Fibroblast of gingiva (primary cell): ENCODE results near the gene TMPRSS9.
"Not testable (repeated sequence)": the region's sequence is repeated elsewhere in the genome, so short reads cannot be mapped to it uniquely, and the experiment has no call there.

Source experiments
- DNase-seq: peaks from one replicate; pipeline ENCODE4 v3.0.0-alpha.2; 2011; ENCODE audit warnings: low read depth

The TMPRSS9 gene

DNA sequence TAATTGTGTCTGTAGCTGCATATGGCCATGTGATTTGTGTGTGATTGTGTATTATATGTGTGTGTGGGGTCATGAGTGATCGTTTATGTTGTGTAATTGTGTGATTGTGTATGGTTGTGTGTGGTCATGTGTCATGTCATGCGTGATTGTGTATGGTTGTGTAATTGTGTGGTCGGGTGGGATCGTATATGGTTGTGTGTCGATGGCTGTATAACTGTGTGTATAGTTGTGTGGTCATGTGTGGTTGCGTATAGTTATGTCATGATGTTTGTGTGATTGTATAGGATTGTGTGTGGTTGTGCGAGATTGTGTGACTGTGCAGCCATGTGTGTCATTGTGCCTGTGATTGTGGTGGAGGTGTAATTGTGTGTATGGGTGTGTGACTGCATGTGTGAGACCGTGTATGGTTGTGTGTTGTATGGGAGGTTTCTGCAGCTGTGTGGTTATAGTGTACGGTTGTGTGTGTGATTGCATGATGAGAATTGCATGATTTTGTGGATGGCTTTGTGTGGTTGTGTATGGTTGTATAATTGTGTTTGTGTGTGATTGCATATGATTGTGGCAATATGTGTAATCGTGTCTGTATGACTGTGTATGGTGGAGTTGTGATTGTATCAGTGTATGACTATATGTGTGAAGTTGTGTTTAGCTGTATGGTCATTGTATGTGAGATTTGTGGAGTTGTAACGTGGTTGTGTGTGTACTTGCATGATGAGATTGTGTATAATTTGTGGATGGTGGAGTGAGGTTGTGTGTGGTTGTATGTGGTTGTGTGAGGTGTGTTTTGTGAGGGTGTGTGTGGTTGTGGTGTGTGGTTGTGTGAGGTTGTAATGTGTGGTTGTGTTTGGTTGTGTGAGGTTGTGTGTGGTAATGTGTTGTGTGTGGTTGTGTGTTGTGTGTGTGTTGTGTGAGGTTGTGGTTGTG is 2.2 kb downstream of the TMPRSS9 start:
- DNase-seq, result no peak

DNA sequence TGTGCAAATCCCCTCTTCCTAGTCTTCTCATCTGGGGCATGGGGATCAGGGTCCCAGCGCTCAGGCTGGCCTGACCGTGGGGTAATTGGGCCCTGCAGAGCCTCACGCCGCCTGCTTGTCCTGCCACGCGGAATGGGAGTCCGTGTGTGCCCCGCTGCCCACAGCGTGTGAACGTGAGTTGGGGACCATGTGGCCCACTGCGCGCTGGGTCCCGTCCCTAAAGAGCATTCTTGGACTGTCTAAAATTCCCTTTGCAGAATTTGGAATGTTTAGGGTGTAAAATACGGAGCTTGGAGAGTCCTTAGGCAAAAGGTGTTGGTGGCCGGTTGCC is 2.9 kb downstream of the TMPRSS9 start:
- DNase-seq, result no peak

DNA sequence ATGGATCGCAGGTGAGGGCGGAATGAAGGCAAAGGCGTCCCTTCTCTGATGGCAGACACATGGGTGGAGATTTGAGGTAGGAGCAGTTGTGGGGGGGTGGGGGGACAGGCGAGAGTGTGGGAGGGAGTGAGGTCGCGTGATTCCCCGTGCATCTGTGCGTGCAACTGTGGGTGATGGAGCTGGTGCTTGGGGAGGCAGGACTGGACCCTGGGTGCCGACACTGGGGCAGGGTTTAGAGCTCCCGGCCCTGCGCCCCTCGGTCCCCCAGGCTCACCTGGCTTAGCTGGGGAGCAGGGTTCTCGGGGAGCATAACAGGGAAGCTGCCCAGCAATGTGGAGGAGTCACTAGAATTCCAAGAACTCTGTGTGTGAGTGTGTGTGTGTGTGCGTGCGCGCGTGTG is 3.4 kb downstream of the TMPRSS9 start:
- no peak for DNase-seq

DNA sequence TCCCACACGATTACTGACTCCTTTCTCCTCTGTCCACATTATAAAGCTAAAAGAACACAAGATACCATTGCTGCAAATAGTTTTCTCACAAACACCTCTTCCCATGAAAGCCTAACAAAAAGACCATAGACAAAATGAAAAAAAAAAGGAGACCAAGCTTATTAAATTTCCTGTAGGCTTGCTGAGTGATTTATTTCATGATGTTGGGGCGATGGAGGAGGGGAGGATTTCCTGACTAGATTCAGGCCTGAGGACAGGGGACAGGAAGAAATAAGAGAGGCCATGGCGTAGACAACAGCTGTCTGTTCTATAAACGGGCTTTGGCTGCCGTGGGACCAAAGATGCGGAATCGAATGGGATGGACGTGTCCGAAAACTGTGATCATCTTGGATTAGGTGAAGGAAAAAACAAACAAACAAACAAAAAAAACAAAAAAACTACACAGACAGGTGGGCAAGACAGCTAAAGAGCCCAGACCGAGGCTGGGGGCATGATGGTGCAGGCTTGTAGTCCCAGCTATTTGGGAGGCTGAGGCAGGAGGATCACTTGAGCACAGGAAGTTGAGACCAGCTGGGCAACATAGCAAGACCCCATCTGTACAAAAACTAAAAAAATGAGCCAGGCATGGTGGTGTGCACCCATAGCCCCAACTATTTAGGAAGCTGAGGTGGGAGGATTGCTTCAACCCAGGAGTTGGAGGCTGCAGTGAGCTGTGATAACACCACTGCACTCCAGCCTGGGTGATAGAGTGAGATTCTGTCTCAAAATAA is 5.3 kb downstream of the TMPRSS9 start:
- no peak for DNase-seq

DNA sequence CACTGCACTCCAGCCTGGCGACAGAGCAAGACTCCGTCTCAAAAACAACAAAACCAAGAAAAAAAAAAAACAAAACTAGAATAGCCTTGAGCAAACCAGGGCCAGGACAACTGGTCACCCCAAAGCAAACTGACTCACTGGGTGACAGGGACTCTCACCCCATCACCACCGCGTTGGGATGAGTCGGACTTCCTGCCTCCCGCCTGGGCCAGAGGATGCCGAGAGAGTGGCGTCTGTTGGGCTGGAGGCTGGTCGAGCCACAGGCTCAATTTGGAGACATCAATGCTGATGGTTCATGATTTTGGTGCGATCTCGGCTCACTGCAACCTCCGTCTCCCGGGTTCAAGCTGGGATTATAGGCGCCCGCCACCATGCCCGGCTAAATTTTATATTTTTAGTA is 11.6 kb downstream of the TMPRSS9 start:
- no peak for DNase-seq

DNA sequence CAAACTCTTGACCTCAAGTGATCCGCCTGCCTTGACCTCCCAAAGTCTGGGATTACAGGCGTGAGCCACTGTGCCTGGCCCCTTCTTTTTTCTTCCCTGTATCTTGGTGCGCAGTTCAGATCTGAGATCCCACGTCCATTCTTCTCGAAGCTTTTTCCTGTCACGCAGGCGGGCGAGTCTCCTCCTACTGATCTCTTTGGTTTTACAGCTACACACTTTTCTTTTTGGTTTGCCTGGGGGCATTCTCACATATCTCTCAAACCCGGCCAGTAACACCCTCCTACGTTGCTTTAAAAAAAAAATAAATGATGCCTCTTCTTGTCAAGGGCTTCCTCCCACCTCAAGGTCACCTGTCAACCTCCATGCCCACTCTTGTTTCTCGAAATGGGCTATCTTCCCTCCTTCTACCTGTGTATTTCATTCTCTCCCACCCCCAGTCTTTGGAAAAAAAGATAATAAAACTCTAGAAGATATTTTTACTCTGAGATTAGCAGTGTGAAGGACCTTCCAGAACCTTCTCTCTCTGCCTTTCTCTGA is 12.1 kb downstream of the TMPRSS9 start:
- no peak for DNase-seq

DNA sequence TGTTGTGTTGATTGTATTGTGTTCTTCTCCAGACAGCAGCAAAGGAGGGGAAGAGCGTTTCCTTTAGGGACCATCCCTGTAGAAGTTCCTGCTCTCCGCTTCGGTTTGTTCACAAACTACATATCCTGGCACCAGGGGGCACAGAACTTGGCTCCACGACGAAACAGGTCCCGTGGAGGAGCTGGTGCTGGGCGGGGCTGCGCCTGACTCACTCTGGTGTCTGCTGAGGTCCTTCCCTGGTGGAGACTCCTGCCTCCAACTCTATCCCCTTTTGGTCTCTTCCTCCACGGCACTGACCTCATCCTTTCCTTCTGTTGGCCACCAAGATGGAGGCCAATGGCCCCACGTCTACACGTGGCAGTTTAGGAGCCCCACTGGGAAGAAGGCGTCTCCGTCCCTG is 14.7 kb downstream of the TMPRSS9 start:
- no peak for DNase-seq

DNA sequence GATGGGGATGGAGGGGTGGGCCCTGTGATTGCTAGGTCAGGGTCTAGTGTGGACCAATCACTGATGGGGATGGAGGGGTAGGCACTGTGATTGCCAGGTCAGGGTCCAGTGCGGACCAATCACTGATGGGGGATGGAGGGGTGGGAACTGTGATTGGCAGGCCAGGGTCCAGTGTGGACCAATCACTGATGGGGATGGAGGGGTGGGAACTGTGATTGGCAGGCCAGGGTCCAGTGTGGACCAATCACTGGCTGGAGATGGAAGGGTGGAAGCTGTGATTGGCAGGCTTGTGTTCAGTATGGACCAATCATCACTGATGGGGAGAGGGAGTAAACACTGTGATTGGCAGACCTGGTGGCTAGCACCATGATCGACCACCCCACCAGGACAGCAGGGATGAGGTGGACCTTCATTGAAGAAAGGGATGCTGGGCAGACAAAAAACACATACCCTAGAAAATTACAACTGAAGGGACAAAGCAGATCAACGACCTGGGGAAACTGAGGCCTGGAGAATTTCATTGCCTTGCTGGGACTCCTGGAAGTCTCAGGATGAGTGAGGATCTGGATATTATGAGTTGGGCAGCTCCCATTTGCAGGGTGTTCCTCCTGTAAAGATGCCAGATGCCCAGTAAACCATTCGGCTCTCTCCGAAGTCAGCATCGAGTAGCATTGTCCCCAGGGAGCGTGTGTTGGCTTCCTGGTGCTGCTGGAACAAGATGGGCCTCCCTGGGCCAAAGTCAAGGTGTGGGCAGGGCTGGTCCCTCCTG is 15.5 kb downstream of the TMPRSS9 start:
- DNase-seq, result no peak

DNA sequence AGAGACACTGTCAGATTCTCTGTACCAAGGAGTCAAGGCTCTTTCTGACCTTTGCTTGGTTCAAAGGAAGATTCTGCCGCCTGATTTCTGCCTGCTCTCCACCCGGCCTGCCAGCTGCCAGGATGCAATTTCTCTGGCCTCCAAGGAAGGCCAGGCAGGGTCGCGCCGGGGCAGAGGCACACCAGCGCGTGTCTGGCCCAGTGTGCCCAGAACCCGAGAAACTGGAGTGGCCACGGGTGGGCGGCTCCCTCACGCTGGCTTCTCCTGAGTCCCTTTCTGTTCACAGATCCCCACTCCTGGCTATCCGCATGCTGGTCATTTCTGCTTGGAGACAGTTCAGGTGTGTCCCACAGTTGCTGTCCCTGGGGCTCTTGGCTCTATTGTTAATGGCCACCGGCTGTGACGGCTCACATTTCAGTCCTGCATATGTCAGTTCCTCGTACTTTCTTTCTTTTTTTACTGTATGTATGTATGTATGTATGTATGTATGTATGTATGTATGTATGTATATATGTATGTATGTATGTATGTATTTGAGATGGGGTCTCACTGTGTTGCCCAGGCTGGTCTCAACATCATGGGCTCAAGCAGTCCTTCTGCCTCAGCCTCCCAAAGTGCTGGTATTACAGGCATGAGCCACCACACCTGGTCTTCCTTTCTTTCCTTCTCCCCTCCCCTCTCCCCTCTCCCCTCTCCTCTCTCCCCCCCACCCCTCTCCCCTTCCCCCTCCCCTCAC is 16.9 kb downstream of the TMPRSS9 start:
- DNase-seq, result no peak

DNA sequence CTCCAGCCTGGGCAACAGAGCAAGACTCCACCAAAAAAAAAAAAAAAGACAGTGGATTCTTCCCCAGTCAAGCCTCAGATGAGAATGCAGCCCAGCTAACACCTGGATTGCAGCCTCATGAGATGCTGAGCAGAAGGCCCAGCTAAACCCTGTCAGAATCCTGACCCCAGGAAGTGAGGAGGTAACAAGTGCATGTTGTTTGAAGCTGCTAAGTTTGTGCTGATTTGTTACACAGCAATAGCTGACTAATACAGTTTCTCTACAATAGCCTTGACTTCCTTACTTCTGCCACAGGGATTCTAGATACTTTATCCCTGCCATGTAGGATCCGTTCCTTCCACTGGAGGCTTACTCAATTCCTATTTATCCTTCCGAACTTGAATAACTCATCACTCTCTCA is 20.5 kb downstream of the TMPRSS9 start:
- no peak for DNase-seq

DNA sequence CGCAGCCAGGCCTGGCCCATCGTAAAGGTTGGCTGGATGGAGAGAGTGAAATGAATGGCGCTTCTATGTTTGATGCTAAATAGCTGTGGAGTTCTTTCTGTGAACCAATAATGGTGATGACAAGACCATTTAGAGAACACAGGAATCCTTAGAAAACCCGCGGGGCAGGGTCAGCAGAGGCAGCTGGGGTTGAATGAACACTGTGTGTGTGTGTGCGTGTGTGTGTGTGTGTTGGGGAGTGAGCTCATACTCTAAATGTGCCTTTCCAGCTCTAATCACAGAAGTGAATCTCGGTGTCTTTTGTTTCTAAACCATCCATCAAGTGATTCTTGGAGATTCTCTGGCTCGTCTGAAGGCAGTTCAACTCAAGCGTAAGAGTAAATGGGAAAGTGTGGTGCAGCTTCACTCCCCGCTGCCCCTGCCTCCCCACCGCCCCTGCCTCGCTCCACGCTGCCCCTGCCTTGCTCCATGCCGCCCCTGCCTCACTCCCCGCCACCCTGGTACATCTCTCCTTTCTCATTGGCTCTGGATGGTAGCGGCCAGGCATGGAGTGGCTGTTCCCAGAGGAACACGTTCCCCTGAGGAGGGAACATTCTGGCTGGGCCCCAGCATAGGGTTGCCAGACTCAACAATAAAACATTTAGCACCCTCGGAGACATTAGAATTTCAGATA is 21.2 kb downstream of the TMPRSS9 start:
- DNase-seq, result no peak

DNA sequence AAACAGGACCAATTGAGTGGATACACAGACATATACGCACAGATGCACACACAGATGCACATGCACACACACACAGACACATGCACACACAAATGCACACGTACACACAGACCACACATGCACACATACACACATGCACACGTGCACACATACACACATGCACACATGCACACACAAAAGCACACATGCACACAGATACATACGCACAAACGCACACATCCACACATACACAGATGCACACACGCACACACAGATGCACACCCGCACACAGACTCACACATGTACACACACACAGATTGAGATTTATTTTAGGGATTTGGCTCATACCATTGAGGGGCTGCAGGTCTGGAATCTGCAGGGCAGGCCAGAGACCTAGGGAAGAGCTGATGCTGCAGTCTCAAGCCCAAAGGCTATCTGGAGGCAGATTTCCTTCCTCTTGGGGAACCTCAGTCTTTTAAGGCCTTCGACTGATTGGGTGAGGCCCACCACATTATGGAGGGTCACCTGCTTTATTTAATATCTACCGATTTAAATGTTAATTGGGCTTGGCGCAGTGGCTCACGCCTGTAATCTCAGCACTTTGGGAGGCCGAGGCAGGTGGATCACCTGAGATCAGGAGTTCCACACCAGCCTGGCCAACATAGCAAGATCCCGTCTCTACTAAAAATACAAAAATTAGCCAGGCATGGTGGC is 22.6 kb downstream of the TMPRSS9 start:
- DNase-seq, result no peak

DNA sequence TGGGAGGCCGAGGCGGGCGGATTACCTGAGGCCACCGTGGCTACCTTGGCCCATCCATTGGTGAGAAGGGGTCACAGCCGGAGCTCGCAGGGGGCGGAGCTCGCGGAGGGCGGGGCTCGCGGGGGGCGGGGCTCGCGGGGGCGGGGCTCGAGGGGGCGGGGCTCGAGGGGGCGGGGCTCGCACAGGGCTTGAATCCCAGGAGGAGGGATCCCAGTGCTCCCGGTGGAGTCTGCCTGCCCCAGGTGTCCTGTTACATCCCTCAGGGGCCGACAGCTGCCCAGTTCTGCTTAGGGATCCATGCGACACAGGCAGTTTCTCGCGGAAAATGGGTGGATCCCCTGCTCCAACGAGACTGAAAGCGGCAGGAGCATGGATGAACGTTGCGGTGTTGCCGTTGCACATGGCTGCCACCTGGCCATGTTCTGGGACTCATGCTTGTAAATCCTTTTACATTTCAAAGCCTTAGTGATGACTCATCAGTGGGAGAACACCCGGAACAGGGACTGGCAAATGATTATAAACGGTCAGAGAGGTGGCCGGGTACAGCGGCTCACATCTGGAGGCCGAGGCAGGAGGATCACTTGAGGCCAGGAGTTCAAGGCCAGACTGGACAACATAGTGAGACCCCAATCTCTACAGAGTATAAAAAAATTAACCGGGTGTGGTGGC is 25.1 kb downstream of the TMPRSS9 start:
- DNase-seq, result peak; percentile 68

DNA sequence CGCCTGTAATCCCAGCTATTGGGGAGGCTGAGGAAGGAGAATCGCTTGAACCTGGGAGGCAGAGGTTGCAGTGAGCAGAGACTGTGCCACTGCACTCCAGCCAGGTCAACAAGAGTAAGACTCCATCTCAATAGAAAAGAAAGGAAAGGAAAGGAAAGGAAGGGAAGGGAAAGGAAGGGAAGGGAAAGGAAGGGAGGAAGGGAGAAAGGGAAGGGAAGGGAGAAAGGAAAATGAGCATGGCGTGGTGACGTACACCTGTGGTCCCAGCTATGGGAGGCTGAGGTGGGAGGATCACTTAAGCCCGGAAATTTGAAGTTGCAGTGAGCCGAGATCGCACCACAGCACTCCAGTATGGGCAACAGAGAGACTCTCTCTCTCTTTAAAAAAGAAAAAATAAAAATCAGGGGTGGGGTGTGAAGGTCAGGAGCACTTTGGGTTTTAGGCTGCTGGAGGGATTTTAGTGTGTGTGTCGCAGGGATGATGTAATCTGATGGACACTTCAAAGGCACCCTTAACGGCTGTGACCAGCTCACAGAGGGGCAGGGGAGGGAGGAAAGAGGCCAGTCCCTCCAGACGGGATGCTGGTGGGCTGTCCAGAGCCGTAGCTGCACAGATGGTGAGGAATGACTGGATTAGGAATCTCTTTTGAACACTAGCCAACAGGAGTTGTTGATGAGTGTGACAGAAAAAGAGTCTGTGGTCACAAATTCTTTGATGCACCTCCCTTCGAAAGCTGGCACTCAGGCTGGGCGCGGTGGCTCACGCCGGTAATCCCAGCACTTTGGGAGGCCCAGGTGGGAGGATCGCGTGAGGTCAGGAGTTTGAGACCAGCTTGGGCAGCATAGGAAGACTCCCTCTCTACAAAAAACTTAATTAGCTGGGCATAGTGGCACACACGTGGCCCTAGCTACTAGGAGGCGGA is 27.6 kb downstream of the TMPRSS9 start:
- no peak for DNase-seq

DNA sequence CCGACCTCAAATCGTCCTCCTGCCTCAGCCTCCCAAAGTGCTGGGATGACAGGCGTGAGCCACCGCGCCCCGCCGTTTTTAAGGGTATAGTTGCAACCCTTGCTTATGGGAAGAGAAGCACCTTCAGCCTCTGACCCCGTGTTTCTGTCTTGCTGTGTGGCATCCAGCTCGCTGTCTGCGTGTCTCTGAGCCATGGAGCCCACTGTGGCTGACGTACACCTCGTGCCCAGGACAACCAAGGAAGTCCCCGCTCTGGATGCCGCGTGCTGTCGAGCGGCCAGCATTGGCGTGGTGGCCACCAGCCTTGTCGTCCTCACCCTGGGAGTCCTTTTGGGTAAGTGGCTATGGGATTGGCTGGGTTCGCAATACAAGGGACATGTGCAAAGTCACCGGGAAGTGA is 29.5 kb downstream of the TMPRSS9 start:
- no peak for DNase-seq

DNA sequence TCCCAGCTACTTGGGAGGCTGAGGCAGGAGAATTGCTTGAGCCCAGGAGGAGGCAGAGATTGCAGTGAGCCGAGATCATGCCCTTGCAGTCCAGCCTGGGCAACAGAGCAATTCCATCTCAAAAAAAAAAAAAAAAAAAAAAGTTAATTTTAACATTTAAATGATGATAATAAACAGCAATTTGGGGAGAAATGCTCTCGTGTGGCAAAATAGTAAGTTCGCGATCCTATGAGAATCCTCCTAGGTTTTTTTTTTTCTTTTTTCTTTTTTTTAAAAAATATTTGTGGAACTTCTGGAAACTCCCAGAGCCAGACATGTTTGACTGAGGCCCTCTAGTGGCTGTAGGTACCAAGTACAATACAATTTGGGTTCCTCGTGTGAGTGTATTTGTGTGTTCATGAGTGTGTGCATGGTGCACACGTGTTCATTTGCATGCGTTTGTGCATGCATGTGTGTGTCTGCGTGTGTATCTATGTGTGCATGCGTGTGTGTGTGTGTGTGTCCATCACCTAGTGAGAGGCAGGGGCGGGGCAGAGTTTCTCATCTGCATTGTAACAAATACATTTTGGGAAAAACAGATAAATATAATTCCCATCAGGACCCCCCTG is 31.2 kb downstream of the TMPRSS9 start:
- peak; percentile 69 for DNase-seq

DNA sequence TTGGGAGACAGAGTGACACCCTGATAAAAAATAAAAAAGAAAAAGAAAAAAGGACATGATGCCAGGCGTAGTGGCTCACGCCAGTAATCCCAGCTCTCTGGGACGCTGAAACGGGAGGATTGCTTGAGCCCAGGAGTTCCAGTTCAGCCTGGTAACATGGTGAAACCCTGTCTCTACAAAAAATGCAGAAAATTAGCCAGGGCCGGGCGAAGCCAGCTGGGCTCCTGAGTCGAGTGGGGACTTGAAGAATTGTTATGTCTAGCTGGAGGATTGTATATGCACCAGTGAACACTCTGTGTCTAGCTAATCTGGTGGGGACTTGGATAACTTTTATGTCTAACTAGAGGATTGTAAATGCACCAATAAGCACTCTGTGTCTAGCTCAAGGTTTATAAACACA is 32.3 kb downstream of the TMPRSS9 start:
- no peak for DNase-seq

DNA sequence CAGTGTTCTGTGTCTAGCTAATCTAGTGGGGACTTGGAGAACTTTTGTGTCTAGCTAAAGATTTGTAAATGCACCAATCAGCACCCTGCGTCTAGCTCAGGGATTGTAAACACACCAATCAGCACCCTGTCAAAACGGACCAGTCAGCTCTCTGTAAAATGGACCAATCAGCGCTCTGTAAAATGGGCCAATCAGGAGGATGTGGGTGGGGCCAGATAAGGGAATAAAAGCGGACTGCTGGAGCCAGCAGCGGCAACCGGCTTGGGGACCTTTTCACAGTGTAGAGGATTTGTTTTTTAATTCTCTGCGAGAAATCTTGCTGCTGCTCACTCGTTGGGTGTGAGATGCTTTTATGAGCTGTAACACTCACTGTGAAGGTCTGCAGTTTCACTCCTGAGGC is 32.8 kb downstream of the TMPRSS9 start:
- not testable (repeated sequence) for DNase-seq
